ENCODE measurements around the gene SV2C. TPM values are rescaled to one million over a fixed set of nuclear protein-coding genes. Genes with fewer than 3 reads are reported as not detected.

Gene SV2C
- total RNA-seq, 1 experiment from 2014 or later = not detected

DNA sequence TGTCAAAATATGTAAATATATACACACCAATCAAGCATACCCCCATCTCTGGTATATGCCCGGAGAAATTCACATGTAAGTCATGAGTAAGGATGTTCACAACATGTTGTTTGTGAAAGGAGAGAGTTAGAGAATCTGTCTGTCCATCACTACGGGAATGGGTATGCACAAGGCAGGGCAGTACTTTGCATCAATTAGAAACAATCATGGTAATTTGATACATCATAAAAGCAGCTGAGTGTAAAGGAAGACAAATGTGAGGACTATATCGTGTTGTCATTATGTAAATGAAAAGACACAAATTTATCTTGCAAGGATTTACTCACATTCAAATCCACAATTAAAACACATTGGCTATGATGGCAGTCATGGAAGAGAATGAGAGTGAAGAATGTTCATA is 146.7 kb downstream of the SV2C start:
- Histone ChIP-seq H4K20me1 (ENCODE audit: insufficient read depth) (no peaks in the 10 kb centered on the region), H3K27me3 (ENCODE audit: insufficient read depth, low read length) (no peaks in the 10 kb centered on the region), H3K9ac (ENCODE audit: low read length) (no peak overlapping the region), H3K9me2 (ENCODE audit: insufficient read depth) (no peaks in the 10 kb centered on the region), H3K79me2 (ENCODE audit: insufficient read depth, low read length) (no peaks in the 10 kb centered on the region), H3K4me3 (replicated peaks in 1 of 2; ENCODE audit: low read depth in 1 of 2, low read length in 2 of 2) (no peak overlapping the region), H3K4me2 (ENCODE audit: low read length) (no peak overlapping the region), H2AFZ (ENCODE audit: low read depth, low read length, poor library complexity, severe bottlenecking) (no peak overlapping the region), H3K4me1 (ENCODE audit: control insufficient read depth in 1 of 2, insufficient read depth in 2 of 2, low read length in 2 of 2) (no peaks in the 10 kb centered on the region), H3K27ac (ENCODE audit: low read depth, low read length) (no peak overlapping the region), H3K36me3 (ENCODE audit: control insufficient read depth in 1 of 2, insufficient read depth in 2 of 2, low read length in 2 of 2) (no peaks in the 10 kb centered on the region), H3K9me3 (ENCODE audit: control insufficient read depth in 1 of 2, insufficient read depth in 1 of 2, low read depth in 1 of 2, low read length in 2 of 2) (no peaks in the 10 kb centered on the region)
- intact Hi-C loops (cut with micrococcal nuclease) = no loop called here
- no TSS peak for BruUV-seq (replicated peaks)
- ATAC-seq (no peak), DNase-seq (ENCODE audit: low read depth, low spot score) (no peak)
- TF ChIP-seq EZH2phosphoT487 (IDR thresholded peaks at IDR 0.05; ENCODE audit: borderline replicate concordance) (no peak), SIN3A (IDR thresholded peaks at IDR 0.05; ENCODE audit: low read depth) (no peak)
- TF ChIP-seq, protein P1, sequence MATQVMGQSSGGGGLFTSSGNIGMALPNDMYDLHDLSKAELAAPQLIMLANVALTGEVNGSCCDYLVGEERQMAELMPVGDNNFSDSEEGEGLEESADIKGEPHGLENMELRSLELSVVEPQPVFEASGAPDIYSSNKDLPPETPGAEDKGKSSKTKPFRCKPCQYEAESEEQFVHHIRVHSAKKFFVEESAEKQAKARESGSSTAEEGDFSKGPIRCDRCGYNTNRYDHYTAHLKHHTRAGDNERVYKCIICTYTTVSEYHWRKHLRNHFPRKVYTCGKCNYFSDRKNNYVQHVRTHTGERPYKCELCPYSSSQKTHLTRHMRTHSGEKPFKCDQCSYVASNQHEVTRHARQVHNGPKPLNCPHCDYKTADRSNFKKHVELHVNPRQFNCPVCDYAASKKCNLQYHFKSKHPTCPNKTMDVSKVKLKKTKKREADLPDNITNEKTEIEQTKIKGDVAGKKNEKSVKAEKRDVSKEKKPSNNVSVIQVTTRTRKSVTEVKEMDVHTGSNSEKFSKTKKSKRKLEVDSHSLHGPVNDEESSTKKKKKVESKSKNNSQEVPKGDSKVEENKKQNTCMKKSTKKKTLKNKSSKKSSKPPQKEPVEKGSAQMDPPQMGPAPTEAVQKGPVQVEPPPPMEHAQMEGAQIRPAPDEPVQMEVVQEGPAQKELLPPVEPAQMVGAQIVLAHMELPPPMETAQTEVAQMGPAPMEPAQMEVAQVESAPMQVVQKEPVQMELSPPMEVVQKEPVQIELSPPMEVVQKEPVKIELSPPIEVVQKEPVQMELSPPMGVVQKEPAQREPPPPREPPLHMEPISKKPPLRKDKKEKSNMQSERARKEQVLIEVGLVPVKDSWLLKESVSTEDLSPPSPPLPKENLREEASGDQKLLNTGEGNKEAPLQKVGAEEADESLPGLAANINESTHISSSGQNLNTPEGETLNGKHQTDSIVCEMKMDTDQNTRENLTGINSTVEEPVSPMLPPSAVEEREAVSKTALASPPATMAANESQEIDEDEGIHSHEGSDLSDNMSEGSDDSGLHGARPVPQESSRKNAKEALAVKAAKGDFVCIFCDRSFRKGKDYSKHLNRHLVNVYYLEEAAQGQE (IDR thresholded peaks at IDR 0.05; ENCODE audit: low read depth) = no peak
- RAD21 ChIA-PET (ENCODE audit: low non-redundant PET in 1 of 2, low total read pairs in 2 of 2, uncharacterized antibody in 2 of 2, unreplicated experiment in 2 of 2) = no interaction called here
- CTCF ChIA-PET = no interaction called here
- POLR2A ChIA-PET = no interaction called here

DNA sequence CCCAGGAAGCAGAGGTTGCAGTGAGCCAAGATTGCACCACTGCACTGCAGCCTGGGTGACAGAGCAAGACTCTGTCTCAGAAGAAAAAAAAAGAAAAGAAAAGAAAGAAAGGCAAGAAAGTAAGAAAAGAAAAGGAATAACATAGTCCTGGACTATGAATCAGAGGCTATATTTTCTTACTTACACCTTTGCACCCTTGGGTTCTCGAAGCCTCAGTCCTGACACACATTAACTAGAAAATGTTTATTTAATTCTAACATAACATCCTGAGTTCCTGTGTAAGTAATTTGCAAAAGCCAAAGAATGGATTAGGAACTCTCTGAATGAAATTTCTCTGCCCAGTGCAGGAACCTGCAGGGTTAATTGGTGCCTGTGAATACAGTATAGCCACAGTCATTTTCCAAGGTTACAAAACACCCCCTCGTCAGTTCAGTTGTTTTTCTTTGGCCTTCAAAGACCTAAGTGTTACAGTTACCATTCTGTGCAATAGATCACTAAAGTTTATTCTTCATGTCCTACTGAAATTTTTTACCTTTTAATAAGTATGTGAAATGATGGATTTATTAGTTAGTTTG is 147.6 kb downstream of the SV2C start:
- no peaks in the 10 kb centered on the region for H4K20me1 ChIP-seq (ENCODE audit: insufficient read depth)
- H3K79me2 ChIP-seq (ENCODE audit: insufficient read depth, low read length) = no peaks in the 10 kb centered on the region
- ATAC-seq (no peak), DNase-seq (ENCODE audit: low read depth, low spot score) (no peak)
- no peak overlapping the region for H3K4me2 ChIP-seq (ENCODE audit: low read length)
- H3K27ac ChIP-seq (ENCODE audit: low read depth, low read length) = no peak overlapping the region
- ChIA-PET POLR2A (no interaction called here), CTCF (no interaction called here), RAD21 (ENCODE audit: low non-redundant PET in 1 of 2, low total read pairs in 2 of 2, uncharacterized antibody in 2 of 2, unreplicated experiment in 2 of 2) (no interaction called here)
- no peaks in the 10 kb centered on the region for H3K36me3 ChIP-seq (ENCODE audit: control insufficient read depth in 1 of 2, insufficient read depth in 2 of 2, low read length in 2 of 2)
- H3K9ac ChIP-seq (ENCODE audit: low read length) = no peak overlapping the region
- no TSS peak for BruUV-seq (replicated peaks)
- no peaks in the 10 kb centered on the region for H3K4me1 ChIP-seq (ENCODE audit: control insufficient read depth in 1 of 2, insufficient read depth in 2 of 2, low read length in 2 of 2)
- no peak overlapping the region for H3K4me3 ChIP-seq (replicated peaks in 1 of 2; ENCODE audit: low read depth in 1 of 2, low read length in 2 of 2)
- no peak overlapping the region for H2AFZ ChIP-seq (ENCODE audit: low read depth, low read length, poor library complexity, severe bottlenecking)
- no peaks in the 10 kb centered on the region for H3K9me2 ChIP-seq (ENCODE audit: insufficient read depth)
- intact Hi-C loops (cut with micrococcal nuclease) = no loop called here
- H3K9me3 ChIP-seq (ENCODE audit: control insufficient read depth in 1 of 2, insufficient read depth in 1 of 2, low read depth in 1 of 2, low read length in 2 of 2) = no peaks in the 10 kb centered on the region
- no peaks in the 10 kb centered on the region for H3K27me3 ChIP-seq (ENCODE audit: insufficient read depth, low read length)
- TF ChIP-seq, protein P2, sequence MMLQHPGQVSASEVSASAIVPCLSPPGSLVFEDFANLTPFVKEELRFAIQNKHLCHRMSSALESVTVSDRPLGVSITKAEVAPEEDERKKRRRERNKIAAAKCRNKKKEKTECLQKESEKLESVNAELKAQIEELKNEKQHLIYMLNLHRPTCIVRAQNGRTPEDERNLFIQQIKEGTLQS (IDR thresholded peaks at IDR 0.05) = no peak
- TF ChIP-seq, protein P3, sequence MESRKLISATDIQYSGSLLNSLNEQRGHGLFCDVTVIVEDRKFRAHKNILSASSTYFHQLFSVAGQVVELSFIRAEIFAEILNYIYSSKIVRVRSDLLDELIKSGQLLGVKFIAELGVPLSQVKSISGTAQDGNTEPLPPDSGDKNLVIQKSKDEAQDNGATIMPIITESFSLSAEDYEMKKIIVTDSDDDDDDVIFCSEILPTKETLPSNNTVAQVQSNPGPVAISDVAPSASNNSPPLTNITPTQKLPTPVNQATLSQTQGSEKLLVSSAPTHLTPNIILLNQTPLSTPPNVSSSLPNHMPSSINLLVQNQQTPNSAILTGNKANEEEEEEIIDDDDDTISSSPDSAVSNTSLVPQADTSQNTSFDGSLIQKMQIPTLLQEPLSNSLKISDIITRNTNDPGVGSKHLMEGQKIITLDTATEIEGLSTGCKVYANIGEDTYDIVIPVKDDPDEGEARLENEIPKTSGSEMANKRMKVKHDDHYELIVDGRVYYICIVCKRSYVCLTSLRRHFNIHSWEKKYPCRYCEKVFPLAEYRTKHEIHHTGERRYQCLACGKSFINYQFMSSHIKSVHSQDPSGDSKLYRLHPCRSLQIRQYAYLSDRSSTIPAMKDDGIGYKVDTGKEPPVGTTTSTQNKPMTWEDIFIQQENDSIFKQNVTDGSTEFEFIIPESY (IDR thresholded peaks at IDR 0.05; ENCODE audit: extremely low read depth, insufficient replicate concordance, low read length) = no peak
- TF ChIP-seq, protein P4, sequence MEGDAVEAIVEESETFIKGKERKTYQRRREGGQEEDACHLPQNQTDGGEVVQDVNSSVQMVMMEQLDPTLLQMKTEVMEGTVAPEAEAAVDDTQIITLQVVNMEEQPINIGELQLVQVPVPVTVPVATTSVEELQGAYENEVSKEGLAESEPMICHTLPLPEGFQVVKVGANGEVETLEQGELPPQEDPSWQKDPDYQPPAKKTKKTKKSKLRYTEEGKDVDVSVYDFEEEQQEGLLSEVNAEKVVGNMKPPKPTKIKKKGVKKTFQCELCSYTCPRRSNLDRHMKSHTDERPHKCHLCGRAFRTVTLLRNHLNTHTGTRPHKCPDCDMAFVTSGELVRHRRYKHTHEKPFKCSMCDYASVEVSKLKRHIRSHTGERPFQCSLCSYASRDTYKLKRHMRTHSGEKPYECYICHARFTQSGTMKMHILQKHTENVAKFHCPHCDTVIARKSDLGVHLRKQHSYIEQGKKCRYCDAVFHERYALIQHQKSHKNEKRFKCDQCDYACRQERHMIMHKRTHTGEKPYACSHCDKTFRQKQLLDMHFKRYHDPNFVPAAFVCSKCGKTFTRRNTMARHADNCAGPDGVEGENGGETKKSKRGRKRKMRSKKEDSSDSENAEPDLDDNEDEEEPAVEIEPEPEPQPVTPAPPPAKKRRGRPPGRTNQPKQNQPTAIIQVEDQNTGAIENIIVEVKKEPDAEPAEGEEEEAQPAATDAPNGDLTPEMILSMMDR (IDR thresholded peaks at IDR 0.05 in 2 of 3, conservative IDR thresholded peaks at IDR 0.05 in 1 of 3; ENCODE audit: borderline replicate concordance in 1 of 3, insufficient read depth in 1 of 3, low read depth in 2 of 3, low read length in 2 of 3) = no peak
- no peak for TF ChIP-seq CEBPB (IDR thresholded peaks at IDR 0.05; ENCODE audit: low read depth)
- TF ChIP-seq SP1 (IDR thresholded peaks at IDR 0.05; ENCODE audit: low read depth) = no peak
- TF ChIP-seq, protein P5, sequence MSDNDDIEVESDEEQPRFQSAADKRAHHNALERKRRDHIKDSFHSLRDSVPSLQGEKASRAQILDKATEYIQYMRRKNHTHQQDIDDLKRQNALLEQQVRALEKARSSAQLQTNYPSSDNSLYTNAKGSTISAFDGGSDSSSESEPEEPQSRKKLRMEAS (IDR thresholded peaks at IDR 0.05) = no peak
- TF ChIP-seq EZH2phosphoT487 (IDR thresholded peaks at IDR 0.05; ENCODE audit: borderline replicate concordance) = no peak
- TF ChIP-seq FOSL1 (IDR thresholded peaks at IDR 0.05; ENCODE audit: low read depth) = no peak
- no peak for TF ChIP-seq CBX3 (IDR thresholded peaks at IDR 0.05; ENCODE audit: low read depth)
- TF ChIP-seq EGR1 (IDR thresholded peaks at IDR 0.05; ENCODE audit: low read depth) = no peak

Data from HCT116 (cell line).